Measurements from ENCODE around the gene CD1B.

GRCh38 chr1:158366783-158367182 is 35.5 kb upstream of the CD1B start:
- TF ChIP-seq SIN3A (IDR thresholded peaks at IDR 0.05; ENCODE audit: borderline replicate concordance, insufficient read depth, low read length), result no peak
- TF ChIP-seq REST (IDR thresholded peaks at IDR 0.05; ENCODE audit: insufficient read depth in 1 of 2, low read depth in 2 of 2, low read length in 2 of 2), result no peak
- no peak for TF ChIP-seq POLR2AphosphoS5 (IDR thresholded peaks at IDR 0.05; ENCODE audit: low read depth, low read length)
- TF ChIP-seq TAF1 (IDR thresholded peaks at IDR 0.05; ENCODE audit: borderline replicate concordance, insufficient read depth, low read length), result no peak
- no peak for TF ChIP-seq FOXP2 (optimal IDR thresholded peaks at IDR 0.05; ENCODE audit: borderline replicate concordance, extremely low read depth, extremely low read length, insufficient read depth)

Data from PFSK-1 (cell line).